ENCODE data around the gene PRKCZ.
"Not testable (repeated sequence)": the region's sequence is repeated elsewhere in the genome, so short reads cannot be mapped to it uniquely, and the experiment has no call there.

The PRKCZ gene

DNA sequence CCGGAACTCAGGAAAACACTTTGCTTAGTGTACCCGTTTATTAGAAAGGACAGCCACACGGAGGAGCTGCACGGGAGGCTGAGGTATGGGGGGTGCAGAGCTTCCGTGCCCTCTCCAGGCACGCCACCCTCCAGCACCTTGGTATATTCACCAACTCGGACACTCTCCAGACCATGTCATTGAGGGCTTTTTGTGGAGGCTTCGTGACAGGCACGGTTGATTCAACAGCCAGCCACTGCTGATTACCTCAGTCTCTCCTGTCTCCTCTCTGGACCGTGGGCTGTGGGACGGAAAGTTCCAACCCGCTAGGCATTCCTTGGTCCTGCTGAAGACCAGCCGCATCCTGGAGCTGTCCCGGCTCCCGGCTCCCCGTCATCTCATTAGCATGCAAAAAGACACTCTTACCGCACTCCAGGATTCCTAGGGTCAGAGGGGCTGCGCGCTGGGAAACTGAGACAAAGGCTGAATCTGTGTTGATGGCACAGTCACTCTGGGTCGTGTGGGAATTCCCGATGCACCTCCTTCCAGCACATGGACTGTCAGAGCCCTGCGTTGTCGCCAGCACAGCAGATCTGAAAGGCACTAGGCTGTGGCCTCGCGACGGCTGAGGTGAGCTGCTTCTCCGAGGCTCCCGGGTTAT, 65.6 kb downstream of the PRKCZ start:
- no peak for DNase-seq (ENCODE audit: low spot score)

DNA sequence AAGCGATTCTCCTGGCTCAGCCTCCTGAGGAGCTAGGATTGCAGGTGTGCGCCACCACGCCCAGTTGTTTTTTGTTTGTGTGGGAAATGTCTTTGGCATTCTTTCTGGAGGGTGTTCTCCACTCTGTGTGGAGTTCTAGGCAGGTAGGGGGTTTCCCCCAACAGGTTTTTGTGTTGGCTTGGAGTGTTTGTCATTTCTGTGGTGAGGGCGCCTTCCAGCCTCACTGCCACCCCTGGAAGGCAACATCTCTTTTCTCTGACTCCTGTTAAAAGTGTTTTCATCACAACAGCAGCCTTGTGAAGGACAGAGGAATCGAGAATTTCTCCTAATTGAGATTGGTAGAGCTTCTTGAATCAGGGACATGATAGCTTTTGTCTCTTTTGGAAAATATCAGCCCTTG, 69.7 kb downstream of the PRKCZ start:
- DNase-seq (ENCODE audit: low spot score), result no peak

DNA sequence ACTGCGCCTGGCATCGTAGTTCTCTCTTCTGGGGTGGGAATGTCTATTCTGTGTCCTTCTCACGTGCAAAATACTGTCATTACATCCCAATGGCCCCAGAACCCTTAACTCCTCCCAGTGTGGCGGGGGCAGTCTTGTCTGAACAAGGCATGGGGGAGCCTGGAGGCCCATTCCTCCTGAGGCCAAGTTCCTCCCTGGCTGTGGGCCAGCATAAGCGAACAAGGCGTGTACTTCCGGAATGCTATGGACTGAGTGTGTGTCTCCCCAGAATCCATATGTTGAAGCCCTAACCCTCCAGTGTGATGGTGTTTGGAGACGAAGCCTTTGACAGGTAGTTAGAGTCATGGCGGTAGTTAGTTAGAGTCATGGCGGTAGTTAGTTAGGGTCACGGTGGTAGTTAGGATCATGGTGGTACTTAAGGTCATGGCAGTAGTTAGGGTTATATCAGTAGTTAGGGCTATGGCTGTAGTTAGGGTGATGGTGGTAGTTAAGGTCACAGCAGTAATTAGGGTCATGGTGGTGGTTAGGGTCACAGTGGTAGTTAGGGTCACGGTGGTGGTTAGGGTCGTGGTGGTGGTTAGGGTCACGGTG, 71.0 kb downstream of the PRKCZ start:
- no peak for DNase-seq (ENCODE audit: low spot score)

DNA sequence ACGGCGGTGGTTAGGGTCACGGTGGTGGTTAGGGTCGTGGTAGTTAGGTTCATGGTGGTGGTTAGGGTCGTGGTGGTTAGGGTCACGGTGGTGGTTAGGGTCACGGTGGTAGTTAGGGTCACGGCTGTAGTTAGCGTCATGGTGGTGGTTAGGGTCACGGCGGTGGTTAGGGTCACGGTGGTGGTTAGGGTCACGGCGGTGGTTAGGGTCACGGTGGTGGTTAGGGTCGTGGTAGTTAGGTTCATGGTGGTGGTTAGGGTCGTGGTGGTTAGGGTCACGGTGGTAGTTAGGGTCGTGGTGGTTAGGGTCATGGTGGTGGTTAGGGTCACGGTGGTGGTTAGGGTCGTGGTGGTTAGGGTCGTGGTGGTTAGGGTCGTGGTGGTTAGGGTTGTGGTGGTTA, 71.6 kb downstream of the PRKCZ start:
- not testable (repeated sequence) for DNase-seq (ENCODE audit: low spot score)

DNA sequence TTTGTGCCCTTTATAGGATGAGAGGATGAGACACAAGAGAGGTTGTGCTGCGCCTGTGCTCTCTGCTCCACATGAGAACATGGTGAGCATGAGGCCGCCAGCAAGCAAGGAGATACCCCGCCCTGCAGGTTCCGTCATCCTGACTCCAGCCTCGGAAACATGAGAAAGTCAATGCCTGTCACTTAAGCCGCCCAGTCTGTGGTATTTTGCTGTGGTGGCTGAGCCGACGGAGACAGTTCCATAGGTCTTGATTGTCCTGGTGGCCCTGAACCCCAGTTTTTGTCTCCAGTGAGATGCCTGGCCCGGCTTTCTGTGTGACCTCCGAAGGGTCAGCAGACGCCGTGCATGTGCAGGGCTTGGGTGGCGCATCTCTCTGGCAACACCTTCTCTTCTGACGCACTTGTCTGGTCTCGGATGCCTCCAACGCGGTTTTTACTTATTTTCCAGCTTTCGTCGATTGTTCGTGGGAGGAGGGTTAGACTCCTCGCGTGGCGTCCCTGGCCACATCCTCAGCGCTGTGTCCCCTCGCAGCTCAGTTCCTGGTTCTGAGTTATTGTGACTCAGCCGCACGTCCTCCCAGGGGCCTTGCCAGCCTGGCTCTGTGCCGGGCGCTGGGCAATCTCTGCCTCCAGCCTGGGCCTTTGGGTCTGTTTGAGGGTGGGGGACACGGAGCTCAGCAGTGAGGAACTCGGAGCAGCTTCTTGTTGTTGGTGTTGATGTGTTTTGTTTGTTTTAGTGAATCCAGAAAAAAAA, 74.4 kb downstream of the PRKCZ start:
- DNase-seq (ENCODE audit: low spot score), result no peak

DNA sequence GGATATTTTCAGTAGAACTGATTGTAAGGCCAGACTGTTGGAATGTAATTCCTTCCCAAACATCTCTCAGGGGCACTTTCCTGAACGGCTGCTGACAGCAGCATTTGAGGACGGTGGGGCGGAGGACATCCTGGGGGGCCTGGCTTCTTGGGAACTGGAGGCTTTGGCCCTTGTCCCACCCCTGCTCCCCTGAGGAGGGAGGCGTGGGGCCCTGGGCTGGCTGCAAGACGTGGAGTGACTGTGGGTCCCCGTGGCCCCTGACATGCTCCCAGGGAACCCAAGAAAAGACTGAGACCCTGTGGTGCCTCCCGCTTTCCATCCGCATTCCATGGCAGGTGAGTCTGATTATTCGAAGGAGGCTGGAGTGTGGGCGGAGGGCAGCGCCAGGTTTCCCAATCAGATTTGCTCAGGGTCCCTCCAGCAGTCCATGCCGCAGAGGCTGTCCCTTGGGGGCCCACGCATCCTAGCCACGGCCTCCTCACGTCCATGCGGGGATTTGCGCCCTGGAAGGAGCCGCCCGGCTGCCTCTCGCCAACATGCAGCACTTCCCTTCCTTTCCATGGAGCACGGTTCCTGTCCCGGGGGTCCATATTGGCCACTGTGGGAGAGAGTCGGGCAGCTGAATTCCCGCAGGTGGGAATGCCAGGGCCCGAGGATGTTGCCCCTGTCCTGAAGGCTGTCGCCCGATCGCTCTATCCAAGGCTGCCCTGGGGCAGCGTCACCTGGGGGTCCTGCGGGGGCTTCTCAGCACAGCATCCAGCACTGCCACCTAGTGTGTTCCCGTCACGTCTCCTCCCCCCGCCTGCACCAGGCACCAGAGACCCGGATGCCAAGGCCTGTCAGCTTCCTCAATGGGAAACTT, 75.4 kb downstream of the PRKCZ start:
- DNase-seq (ENCODE audit: low spot score), result no peak

DNA sequence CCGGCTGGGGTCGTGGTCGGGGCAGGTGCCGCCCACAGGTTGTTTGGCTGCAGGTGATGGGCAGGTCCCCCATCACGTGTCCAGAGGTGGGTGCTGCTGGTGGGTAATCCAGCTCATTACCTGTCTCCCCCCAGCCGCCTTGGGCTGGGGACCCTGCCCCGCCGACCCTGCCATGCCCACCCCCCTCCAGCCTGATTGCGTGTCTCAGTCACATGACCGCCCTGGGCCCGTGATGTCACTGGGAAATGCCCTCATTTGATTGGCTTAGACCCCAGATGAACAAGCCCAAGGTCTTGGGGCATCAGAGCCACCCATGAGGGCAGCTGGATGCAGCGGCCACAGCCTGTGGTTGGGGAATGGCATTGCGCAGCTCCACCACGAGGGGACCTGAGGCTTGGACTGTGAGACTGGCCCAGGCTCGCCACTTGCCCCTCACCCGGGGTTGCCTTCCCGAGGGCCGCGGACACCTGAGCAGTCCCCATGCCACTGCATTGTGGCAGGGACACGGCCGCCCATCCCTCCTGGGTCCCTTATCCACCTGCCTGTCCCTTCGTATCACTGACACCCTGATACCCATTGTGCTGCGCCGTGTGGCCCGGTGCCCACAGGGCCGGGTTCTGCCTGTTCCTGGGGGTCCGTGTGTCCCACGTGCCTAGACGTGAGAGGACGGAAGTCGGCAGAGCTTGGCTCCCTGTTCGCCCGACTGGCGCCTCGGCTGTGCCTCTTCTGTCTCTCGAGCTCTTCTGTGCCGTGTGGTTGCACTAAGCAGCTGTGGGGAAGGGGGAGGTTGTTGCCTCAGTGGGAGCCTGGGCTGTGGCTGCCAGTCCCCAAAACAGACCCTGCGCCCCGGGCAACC, 76.3 kb downstream of the PRKCZ start:
- DNase-seq (ENCODE audit: low spot score), result no peak

DNA sequence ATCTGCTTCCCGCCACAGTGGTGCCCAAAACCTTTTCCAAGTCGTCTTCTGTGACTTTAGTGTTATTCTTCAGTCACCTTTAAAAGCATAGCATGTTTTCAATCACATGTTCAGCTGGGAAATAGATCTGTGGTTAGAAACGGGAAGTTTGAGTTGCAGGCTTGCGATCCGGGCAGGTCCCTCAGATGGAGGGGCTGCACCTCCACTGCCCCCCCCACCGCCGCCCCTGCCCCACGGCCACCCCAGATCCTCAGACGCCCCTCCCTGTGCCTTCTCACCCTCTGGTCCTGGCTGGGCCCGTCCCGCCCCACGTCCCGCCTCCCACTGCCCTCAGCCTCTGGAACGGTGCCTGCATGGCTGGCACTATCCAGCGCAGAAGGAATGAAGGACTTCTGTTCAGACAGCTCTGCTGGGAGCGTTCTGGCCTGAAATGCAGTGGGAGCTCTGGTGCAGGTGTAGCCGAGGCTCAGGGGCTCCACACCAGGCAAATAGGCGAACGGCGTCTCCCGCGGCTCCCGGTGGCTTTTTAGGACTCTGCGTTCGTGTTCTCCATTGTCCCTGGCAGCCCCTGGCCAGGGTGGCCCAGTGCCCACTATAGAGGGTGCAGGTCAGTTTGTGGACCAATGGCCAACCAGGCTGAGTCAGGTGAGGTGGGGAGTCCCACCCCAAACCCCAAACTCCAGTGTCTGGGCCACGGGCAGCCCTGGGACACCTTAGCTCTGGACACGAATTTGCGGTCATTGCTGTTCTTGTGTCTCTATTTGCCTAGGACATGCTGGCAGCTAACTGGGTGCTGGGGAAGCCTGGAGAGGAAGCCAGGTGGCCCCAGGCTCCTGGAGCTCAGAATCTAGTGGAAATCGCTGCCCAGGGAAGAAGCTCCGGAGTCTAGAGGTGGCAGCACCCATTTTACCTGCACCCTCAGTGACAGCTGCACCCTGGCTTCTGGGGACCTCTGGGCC, 77.3 kb downstream of the PRKCZ start:
- no peak for DNase-seq (ENCODE audit: low spot score)

DNA sequence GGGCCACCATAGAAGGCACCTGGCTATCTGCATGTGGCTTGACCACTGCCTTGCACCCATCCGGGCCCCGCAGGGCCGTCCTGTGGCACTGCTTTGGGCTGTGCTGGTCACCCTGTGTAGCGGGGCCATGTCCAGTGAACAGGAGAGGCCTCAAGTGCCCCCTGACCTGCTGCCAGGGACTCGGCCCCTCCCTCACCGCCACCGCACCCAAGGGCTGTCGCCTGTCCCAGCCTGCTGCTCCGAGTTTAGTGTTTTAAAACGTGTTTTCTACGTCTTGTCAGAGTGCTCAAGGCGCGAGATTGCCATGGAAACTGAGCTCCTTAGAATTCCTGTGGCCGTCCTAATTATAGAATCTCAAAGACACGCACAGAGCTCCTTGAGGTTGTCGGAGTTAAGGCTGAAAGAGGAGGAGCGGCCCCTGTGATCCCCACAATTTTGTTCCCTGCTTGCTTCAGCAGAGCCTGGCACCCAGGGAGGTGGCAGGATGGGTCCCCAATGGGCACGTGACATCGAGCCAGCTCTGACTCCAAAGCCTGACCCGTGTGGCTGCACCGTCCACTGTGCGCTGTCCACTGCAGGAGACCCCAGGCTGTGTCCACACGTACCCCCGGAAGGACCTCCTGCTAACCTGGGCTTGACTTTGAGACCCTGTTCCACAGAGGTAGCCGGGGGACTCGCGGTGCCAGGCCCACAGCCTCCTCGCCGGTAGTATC, 78.1 kb downstream of the PRKCZ start:
- no peak for DNase-seq (ENCODE audit: low spot score)

DNA sequence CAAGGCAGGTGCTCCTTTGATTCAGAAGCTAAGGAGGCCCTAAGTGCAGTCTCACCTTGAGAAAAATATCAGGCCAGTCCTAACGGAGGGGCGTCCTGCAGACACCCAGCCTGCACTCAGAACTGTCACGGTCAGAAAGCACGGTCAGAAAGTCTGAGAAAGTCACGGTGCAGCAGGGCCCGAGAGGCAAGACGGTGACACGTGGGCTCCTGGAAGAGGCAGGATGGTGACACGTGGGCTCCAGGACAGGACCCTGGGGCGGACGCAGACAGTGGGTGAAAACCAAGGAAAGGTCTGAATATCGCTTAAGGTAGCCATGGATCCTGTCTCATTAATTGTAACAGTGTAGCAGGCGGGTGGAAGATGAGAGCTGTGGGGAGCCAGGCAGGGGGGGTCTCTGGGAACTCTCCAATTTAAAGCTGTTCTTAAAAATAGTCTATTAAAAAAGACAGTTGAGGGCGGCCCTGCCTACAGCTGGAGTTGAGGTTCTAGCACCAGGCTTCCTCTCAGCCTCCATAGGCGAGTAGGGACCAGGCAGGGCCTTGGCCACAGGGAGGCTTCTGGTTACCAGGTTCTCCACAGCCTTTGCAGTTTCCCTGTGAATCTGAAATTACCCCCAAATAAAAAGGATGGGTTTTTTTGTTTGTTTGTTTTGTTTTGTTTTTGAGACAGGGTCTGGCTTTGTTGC, 79.2 kb downstream of the PRKCZ start:
- DNase-seq (ENCODE audit: low spot score), result no peak

DNA sequence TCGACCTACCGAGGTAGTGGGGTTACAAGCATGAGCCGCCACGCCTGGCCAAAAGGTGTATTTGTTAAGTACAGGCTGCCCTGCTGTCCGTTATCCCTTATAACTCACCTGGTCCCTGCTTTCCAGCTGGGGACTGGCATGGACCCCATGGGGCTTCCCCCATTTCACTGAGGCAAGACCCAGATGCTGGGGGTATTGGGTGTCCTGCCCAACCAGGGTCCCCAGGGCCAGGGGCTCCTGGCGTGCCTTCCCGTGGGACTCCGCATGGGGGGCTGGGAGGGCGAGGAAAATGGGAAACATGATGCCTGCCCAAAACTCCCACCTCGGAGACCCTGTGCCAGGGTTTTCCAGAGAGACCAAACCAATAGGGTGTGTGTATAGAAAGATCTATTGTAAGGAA, 79.9 kb downstream of the PRKCZ start:
- DNase-seq (ENCODE audit: low spot score), result no peak

DNA sequence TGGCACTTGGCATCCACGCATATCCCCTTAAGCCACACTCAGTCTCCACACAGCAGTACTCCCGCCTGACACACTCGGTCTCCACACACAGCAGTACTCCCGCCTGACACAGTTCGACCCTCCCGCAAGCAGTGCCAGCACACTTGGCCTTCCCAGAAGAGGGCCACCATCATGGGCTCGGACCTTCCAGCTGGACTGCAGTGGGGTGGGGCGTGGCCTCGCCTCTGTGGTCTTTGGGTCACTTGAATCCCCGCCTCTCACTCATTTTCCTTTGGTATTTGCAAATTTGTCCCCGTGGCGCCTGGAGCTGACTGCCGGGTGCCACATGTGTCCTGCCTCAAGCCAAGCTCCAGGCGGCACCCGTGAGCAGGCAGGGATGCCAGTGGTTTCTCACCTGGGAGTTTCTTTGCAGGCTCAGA, 80.7 kb downstream of the PRKCZ start:
- DNase-seq (ENCODE audit: low spot score), result no peak

DNA sequence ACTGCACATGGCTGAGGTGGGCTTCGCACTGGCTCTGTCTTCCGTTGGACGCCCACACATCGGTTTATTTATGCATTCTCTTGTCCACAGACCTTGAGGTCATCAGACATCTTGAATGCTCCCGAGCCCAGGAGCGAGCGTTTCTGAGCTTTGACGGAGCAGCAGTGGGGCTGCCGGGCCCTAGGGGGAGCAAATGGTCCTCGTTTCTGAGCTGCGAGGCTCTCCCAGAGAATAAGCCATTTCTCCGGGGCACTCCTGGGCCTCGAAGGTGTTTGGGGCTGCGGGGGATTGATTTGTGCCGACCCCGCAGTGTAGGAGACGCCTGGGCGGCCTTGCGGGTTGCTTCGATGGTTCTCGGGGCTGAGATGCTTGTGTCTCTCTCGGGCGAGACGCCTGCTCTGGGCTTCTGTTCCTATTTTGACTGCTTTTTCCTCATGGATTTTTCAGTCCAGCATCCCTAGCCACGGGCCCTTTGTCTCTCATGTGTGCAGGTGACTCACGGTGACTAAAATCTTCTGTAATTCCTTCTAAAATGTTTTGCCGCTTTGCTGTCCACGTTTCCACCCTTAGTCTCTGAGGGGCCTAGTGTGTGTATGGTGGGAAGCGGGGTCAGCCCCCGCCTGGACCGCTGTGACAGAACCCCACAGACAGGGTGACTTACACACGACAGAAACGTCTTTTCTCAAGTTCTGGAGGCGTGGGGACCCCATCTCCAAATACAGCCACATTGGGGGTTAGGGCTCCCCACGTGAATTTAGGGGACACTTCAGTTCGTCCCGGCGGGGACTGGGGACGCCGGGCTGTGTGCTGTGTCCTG, 82.2 kb downstream of the PRKCZ start:
- DNase-seq (ENCODE audit: low spot score), result no peak

DNA sequence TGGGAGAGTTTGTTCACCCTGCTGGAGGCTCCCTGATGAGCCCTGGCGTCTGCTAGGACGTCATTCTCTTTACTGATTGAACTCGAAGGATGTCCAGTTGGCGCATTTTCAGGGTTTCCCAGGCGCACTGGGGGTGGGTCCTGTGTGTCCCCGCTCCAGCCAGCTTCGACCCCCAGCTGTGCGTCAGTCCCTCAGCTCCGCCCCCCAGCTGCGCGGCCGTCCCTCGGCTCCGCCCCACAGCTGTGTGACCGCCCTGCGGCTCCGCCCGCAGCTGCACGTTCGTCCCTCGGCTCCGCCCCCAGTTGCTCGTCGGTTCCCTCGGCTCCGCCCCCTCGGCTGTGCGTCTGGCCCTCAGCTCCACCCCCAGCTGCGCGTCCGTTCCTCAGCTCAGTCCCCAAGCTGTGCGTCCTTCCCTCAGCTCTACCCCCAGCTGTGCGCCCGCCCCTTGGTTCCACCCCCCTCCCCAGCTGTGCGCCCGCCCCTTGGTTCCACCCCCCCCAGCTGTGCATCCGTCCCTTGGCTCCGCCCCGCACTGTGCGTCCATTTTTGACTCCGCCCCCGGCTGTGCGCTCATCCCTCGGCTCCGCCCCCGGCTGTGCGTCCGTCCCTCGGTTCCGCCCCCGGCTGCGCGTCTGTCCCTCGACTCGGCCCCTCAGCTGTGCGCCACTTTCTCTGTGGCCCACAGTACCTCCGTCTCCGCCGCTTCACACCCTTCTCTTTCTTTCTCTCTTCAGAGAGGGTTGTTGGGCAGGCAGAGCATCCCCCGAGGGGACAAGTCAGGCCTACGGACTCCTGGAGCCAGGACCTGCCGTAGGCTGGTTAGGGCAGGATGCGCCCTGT, 83.0 kb downstream of the PRKCZ start:
- DNase-seq (ENCODE audit: low spot score), result peak; percentile 96

DNA sequence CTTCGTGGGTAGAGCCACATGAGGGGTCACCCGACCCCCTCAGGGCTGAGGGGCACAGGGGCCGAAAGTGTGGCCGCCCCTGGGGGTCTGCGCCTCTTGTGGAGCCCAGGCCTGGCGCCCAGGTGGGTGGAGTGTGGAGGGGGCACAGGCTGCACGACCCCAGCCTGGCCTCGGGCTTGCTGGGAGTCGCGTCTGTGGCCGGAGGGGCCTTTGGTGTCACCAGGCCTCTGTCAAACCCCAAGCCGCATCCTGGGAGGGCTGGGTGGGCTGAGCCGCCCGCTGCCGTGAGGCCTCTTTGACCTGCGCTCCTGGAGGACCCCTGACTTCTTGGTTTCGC, 83.6 kb downstream of the PRKCZ start:
- DNase-seq (ENCODE audit: low spot score), result no peak

DNA sequence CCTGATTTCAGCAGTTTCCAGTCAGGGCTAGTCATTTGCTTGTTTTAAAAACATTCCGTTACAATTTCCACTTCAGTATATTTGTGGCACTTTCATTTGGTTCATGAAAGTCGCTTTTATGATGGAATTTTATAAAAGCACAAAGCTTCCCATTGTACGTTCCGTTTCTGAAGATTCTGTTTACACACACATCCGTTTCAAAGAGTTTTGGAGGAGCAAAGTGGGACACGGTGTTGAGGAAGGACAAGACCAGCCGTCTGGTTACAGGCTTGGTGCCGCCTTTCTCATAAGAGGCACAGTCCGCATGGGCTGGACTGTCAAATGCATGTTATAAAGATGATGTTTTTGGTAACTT, 84.0 kb downstream of the PRKCZ start:
- no peak for DNase-seq (ENCODE audit: low spot score)

DNA sequence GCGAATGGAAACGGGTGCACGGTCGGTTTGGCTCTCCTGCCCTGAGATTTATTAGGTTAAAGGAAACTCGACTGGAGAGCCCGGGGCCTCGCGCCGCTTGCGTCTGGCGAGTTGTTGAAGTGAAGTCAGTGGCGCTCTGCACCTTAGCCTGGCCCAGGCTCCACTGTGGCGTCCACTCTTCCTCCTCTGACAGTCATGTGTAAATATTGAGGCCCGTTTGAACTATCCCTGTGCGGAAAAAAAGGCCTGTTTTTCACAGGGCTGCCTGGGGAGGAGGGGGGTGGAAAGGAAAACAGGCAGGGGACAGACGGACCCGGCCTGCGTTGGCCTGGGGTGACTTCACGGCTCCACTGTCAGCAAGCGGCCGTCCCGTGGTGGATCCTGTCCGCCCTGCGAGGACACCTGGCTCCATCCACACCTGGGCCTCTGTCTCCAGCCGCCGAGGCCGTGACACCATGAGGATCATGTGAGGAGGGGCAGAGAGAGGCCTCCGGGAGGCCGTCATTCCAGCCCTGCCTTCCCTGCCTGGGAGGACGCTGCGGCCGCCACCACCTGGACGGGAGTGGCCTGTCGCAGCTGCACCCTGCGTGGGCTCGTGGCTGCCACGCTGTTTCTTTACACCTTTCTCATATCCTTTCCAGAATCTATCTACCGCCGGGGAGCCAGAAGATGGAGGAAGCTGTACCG, 84.6 kb downstream of the PRKCZ start:
- DNase-seq (ENCODE audit: low spot score), result no peak

All from CD4-positive, alpha-beta T cell treated with Interleukin-6 at 100 ng/mL for 8 hours (primary cell).